ENCODE results near the gene RHEX. TPM values are rescaled to one million over a fixed set of nuclear protein-coding genes. Genes with fewer than 3 reads are reported as not detected.

Gene RHEX
- total RNA-seq, 1 donor from 2014 or later = 34.8 TPM

- Mint-ChIP-seq H3K36me3 (ENCODE audit: low read depth) (no peaks in the 10 kb centered on the region), H3K27me3 (no peaks in the 10 kb centered on the region), H3K9me3 (no peaks in the 10 kb centered on the region), H3K27ac (no peak overlapping the region), H3K4me3 (no peak overlapping the region), H3K4me1 (peaks cover 16% of the 10 kb centered on the region)
- CTCF ChIA-PET = interaction anchor here (2.3 to 11.7 kb wide), 3 partner anchors 78 to 132 kb away, joined by 12 to 342 read pairs (median 20); no protein-coding TSS in a partner anchor
- DNase-seq = no peak
- POLR2A ChIA-PET = no interaction called here
- ATAC-seq (ENCODE audit: low read depth) = no peak
- TF ChIP-seq CTCF (IDR thresholded peaks at IDR 0.05) = no peak
- intact Hi-C loops (cut with micrococcal nuclease) = loop anchor here (5.0 kb wide), 1 partner anchor 452 kb away; no protein-coding TSS in a partner anchor
Measured at GRCh38 chr1:206109718-206110117, 56.7 kb downstream of the RHEX start.

- ATAC-seq (ENCODE audit: low read depth) = no peak
- Mint-ChIP-seq H3K27me3 (no peaks in the 10 kb centered on the region), H3K4me1 (peaks cover 15% of the 10 kb centered on the region), H3K9me3 (no peaks in the 10 kb centered on the region), H3K4me3 (no peak overlapping the region), H3K27ac (no peak overlapping the region), H3K36me3 (ENCODE audit: low read depth) (no peaks in the 10 kb centered on the region)
- no peak for TF ChIP-seq CTCF (IDR thresholded peaks at IDR 0.05)
- ChIA-PET POLR2A (no interaction called here), CTCF (interaction anchor here (1.6 to 11.7 kb wide), 4 partner anchors 78 to 133 kb away, joined by 3 to 342 read pairs (median 16); no protein-coding TSS in a partner anchor)
- no peak for DNase-seq
- intact Hi-C loops (cut with micrococcal nuclease) = no loop called here
Measured at GRCh38 chr1:206110161-206110560, 57.2 kb downstream of the RHEX start.

DNA sequence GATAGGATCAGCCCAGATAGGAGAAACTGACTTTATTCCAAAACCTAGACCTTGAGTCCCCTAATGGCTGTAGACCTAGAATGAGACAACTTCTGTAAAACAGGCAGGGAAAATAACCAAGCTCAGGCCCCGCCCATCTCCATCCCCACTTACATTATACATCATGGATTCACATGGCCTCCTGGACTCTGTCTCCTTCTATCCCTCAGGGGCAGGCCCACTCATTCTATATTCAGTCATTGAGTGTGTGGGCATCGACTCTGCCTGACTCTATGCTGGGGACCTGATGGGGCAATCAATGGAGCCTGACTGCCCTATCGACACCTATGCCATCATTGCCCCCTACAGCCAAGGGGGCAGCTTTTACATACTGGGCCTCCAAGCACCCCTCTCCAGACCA is 57.8 kb downstream of the RHEX start:
- no peak for TF ChIP-seq CTCF (IDR thresholded peaks at IDR 0.05)
- H3K4me1 Mint-ChIP-seq = peaks cover 9% of the 10 kb centered on the region
- POLR2A ChIA-PET = interaction anchor here (0.6 kb wide), 1 partner anchor 904 kb away, joined by 7 read pairs; no protein-coding TSS in a partner anchor
- H3K9me3 Mint-ChIP-seq = no peaks in the 10 kb centered on the region
- H3K27ac Mint-ChIP-seq = no peak overlapping the region
- intact Hi-C loops (cut with micrococcal nuclease) = no loop called here
- H3K4me3 Mint-ChIP-seq = no peak overlapping the region
- CTCF ChIA-PET = interaction anchor here (0.8 to 11.7 kb wide), 6 partner anchors 21 to 133 kb away, joined by 3 to 342 read pairs (median 8); no protein-coding TSS in a partner anchor
- H3K27me3 Mint-ChIP-seq = no peaks in the 10 kb centered on the region
- DNase-seq (no peak), ATAC-seq (ENCODE audit: low read depth) (no peak)
- H3K36me3 Mint-ChIP-seq (ENCODE audit: low read depth) = no peaks in the 10 kb centered on the region

GRCh38 chr1:206111271-206111927 is 58.4 kb downstream of the RHEX start:
- Mint-ChIP-seq H3K27me3 (no peaks in the 10 kb centered on the region), H3K9me3 (no peaks in the 10 kb centered on the region), H3K4me1 (peaks cover 3% of the 10 kb centered on the region), H3K27ac (no peak overlapping the region), H3K4me3 (no peak overlapping the region), H3K36me3 (ENCODE audit: low read depth) (no peaks in the 10 kb centered on the region)
- ChIA-PET POLR2A (interaction anchor here (0.6 kb wide), 1 partner anchor 904 kb away, joined by 7 read pairs; no protein-coding TSS in a partner anchor), CTCF (interaction anchor here (0.8 to 11.7 kb wide), 6 partner anchors 22 to 134 kb away, joined by 3 to 342 read pairs (median 8); no protein-coding TSS in a partner anchor)
- intact Hi-C loops (cut with micrococcal nuclease) = no loop called here
- ATAC-seq (ENCODE audit: low read depth) (no peak), DNase-seq (no peak)
- TF ChIP-seq CTCF (IDR thresholded peaks at IDR 0.05) = no peak

- DNase-seq (no peak), ATAC-seq (ENCODE audit: low read depth) (no peak)
- no peaks in the 10 kb centered on the region for H3K9me3 Mint-ChIP-seq
- intact Hi-C loops (cut with micrococcal nuclease) = no loop called here
- POLR2A ChIA-PET = no interaction called here
- H3K27ac Mint-ChIP-seq = no peak overlapping the region
- CTCF ChIA-PET = interaction anchor here (1.1 to 11.7 kb wide), 2 partner anchors 81 to 135 kb away, joined by 3 to 342 read pairs; no protein-coding TSS in a partner anchor
- H3K27me3 Mint-ChIP-seq = peaks cover 2% of the 10 kb centered on the region
- H3K4me3 Mint-ChIP-seq = no peak overlapping the region
- H3K36me3 Mint-ChIP-seq (ENCODE audit: low read depth) = no peaks in the 10 kb centered on the region
- TF ChIP-seq CTCF (IDR thresholded peaks at IDR 0.05) = no peak
- peaks cover 8% of the 10 kb centered on the region for H3K4me1 Mint-ChIP-seq
Measured at GRCh38 chr1:206112600-206113301, 59.8 kb downstream of the RHEX start.
